ENCODE data around the gene ADORA2B.

ADORA2B gene

GRCh38 chr17:15914400-15915170, 30.3 kb upstream of the ADORA2B start:
- no peak for ATAC-seq
- TF ChIP-seq PPARA (CRISPR knock-in tag; IDR thresholded peaks at IDR 0.05; ENCODE audit: borderline replicate concordance) (no peak), TOX (CRISPR knock-in tag; IDR thresholded peaks at IDR 0.05; ENCODE audit: borderline replicate concordance) (no peak), CREB5 (CRISPR knock-in tag; IDR thresholded peaks at IDR 0.05; ENCODE audit: low read depth) (no peak), ZNF8 (CRISPR knock-in tag; IDR thresholded peaks at IDR 0.05) (no peak), GLIS3 (CRISPR knock-in tag; IDR thresholded peaks at IDR 0.05) (no peak), ISL1 (CRISPR knock-in tag; IDR thresholded peaks at IDR 0.05) (no peak), OSR1 (CRISPR knock-in tag; IDR thresholded peaks at IDR 0.05) (no peak), ZFP3 (CRISPR knock-in tag; IDR thresholded peaks at IDR 0.05) (no peak), ZC3H10 (CRISPR knock-in tag; IDR thresholded peaks at IDR 0.05) (no peak), BACH2 (CRISPR knock-in tag; IDR thresholded peaks at IDR 0.05; ENCODE audit: borderline replicate concordance) (no peak), CSDC2 (CRISPR knock-in tag; IDR thresholded peaks at IDR 0.05) (no peak), TCF4 (CRISPR knock-in tag; IDR thresholded peaks at IDR 0.05; ENCODE audit: borderline replicate concordance) (no peak), SNAI2 (CRISPR knock-in tag; IDR thresholded peaks at IDR 0.05) (no peak), ZNF565 (CRISPR knock-in tag; conservative IDR thresholded peaks at IDR 0.05; ENCODE audit: low read depth) (no peak), ZNF70 (CRISPR knock-in tag; IDR thresholded peaks at IDR 0.05) (no peak)
- TF ChIP-seq, protein P1, sequence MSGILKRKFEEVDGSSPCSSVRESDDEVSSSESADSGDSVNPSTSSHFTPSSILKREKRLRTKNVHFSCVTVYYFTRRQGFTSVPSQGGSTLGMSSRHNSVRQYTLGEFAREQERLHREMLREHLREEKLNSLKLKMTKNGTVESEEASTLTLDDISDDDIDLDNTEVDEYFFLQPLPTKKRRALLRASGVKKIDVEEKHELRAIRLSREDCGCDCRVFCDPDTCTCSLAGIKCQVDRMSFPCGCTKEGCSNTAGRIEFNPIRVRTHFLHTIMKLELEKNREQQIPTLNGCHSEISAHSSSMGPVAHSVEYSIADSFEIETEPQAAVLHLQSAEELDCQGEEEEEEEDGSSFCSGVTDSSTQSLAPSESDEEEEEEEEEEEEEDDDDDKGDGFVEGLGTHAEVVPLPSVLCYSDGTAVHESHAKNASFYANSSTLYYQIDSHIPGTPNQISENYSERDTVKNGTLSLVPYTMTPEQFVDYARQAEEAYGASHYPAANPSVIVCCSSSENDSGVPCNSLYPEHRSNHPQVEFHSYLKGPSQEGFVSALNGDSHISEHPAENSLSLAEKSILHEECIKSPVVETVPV (CRISPR knock-in tag; IDR thresholded peaks at IDR 0.05) = no peak
- TF ChIP-seq, protein P2, sequence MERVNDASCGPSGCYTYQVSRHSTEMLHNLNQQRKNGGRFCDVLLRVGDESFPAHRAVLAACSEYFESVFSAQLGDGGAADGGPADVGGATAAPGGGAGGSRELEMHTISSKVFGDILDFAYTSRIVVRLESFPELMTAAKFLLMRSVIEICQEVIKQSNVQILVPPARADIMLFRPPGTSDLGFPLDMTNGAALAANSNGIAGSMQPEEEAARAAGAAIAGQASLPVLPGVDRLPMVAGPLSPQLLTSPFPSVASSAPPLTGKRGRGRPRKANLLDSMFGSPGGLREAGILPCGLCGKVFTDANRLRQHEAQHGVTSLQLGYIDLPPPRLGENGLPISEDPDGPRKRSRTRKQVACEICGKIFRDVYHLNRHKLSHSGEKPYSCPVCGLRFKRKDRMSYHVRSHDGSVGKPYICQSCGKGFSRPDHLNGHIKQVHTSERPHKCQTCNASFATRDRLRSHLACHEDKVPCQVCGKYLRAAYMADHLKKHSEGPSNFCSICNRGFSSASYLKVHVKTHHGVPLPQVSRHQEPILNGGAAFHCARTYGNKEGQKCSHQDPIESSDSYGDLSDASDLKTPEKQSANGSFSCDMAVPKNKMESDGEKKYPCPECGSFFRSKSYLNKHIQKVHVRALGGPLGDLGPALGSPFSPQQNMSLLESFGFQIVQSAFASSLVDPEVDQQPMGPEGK (CRISPR knock-in tag; IDR thresholded peaks at IDR 0.05; ENCODE audit: borderline replicate concordance) = no peak
- TF ChIP-seq, protein P3, sequence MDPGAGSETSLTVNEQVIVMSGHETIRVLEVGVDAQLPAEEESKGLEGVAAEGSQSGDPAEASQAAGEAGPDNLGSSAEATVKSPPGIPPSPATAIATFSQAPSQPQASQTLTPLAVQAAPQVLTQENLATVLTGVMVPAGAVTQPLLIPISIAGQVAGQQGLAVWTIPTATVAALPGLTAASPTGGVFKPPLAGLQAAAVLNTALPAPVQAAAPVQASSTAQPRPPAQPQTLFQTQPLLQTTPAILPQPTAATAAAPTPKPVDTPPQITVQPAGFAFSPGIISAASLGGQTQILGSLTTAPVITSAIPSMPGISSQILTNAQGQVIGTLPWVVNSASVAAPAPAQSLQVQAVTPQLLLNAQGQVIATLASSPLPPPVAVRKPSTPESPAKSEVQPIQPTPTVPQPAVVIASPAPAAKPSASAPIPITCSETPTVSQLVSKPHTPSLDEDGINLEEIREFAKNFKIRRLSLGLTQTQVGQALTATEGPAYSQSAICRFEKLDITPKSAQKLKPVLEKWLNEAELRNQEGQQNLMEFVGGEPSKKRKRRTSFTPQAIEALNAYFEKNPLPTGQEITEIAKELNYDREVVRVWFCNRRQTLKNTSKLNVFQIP (CRISPR knock-in tag; IDR thresholded peaks at IDR 0.05; ENCODE audit: borderline replicate concordance, low read depth) = no peak

DNA sequence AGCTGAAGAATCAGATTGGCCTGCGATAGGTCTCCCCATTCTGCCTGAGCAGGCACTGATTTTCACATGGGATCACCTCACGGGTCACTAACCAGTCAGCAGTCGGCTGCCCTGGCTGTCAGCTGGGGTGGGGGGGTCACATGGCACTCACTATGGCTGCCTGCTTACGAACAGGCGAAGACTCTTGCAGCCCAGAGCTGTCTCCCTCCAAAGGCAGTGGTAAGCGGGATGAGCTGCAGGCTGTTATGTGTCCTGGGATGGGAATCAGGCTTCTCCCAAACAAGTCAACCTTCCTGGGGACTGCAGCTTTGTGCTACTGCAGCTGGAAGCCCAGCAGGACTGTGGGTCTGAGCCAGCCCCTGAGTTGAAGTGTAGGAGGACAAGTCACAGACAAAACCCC, 29.0 kb upstream of the ADORA2B start:
- TF ChIP-seq, protein P3 (CRISPR knock-in tag; IDR thresholded peaks at IDR 0.05; ENCODE audit: borderline replicate concordance, low read depth) = no peak
- TF ChIP-seq CSDC2 (CRISPR knock-in tag; IDR thresholded peaks at IDR 0.05) (no peak), TSHZ2 (CRISPR knock-in tag; IDR thresholded peaks at IDR 0.05) (no peak), TOX (CRISPR knock-in tag; IDR thresholded peaks at IDR 0.05; ENCODE audit: borderline replicate concordance) (no peak), ZC3H10 (CRISPR knock-in tag; IDR thresholded peaks at IDR 0.05) (no peak), OSR1 (CRISPR knock-in tag; IDR thresholded peaks at IDR 0.05) (no peak), RARB (CRISPR knock-in tag; IDR thresholded peaks at IDR 0.05) (no peak)
- TF ChIP-seq, protein P2 (CRISPR knock-in tag; IDR thresholded peaks at IDR 0.05; ENCODE audit: borderline replicate concordance) = no peak
- ATAC-seq = no peak
